ENCODE results near the gene CREB3. TPM values are rescaled to one million over a fixed set of nuclear protein-coding genes. Genes with fewer than 3 reads are reported as not detected.

CREB3 gene
- total and polyA plus RNA-seq, 2 of the 4 experiments (the other 2 are of a cell fraction) = 60.7 to 106 TPM

DNA sequence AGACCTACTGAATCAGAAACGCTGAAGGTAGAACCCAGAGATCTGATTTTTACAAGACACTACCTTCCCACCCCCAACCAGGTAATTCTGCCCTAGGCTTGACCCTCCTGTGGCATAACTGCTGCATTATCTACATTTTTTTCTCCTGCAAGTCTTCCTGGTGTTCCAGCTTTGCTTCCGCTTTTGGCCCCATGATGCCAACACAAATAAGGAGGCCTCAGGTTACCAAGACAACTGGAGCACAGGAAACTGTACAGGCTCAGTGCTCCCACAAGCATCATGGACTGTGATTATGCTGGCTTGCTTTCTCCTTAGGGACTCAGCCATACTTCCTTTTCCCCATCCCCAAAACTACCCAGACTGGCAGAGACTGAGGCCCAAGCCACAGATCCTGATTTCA, 28.2 kb downstream of the CREB3 start:
- H3K23ac ChIP-seq (ENCODE audit: low read depth, low read length) = no peak overlapping the region
- ATAC-seq (ENCODE audit: low read depth) (no peak), DNase-seq (peak; percentile 41)
- H4K5ac ChIP-seq (ENCODE audit: low read depth, low read length) = no peak overlapping the region
- H2AFZ ChIP-seq (replicated peaks; ENCODE audit: low read length, poor library complexity) = no peak overlapping the region
- no peak overlapping the region for H3K4me3 ChIP-seq (ENCODE audit: insufficient read depth, low read depth, low read length)
- dilution Hi-C loops (cut with HindIII; ENCODE audit: low sequenced_read_pairs, unreplicated experiment) = no loop called here
- no peak overlapping the region for H2AK5ac ChIP-seq (ENCODE audit: low read depth, low read length)
- H2AK9ac ChIP-seq (replicated peaks; ENCODE audit: low read depth, low read length, poor library complexity) = no peak overlapping the region
- POLR2A ChIA-PET (ENCODE audit: unreplicated experiment) = no interaction called here
- peaks cover 2% of the 10 kb centered on the region; the same call in 1 of the 2 replicates for H3K27me3 ChIP-seq (ENCODE audit: control insufficient read depth, insufficient read depth, low read length)
- in situ Hi-C loops (cut with MboI; ENCODE audit: low sequenced_read_pairs) = no loop called here
- H3K56ac ChIP-seq (ENCODE audit: extremely low read depth, insufficient read depth, low read length) = no peak overlapping the region
- CTCF ChIA-PET = no interaction called here
- H2BK15ac ChIP-seq (ENCODE audit: low read depth, low read length) = no peak overlapping the region
- no peak overlapping the region for H2BK5ac ChIP-seq (ENCODE audit: low read depth, low read length, poor library complexity, severe bottlenecking)
- H3K4me1 ChIP-seq (ENCODE audit: control insufficient read depth, insufficient read depth, low read length) = peaks cover 7% of the 10 kb centered on the region; the same call in 1 of the 2 replicates
- H3K4ac ChIP-seq (ENCODE audit: low read depth, low read length) = no peak overlapping the region
- no peaks in the 10 kb centered on the region for H3K9me3 ChIP-seq (ENCODE audit: control insufficient read depth, insufficient read depth, low read length)
- BruUV-seq (replicated peaks) = no TSS peak
- no peak overlapping the region for H4K8ac ChIP-seq (ENCODE audit: low read depth in 2 of 2, low read length in 2 of 2)
- no peak overlapping the region for H3K14ac ChIP-seq (replicated peaks; ENCODE audit: low read depth, low read length)
- H3K9ac ChIP-seq (ENCODE audit: low read depth, low read length) = no peak overlapping the region
- no peak overlapping the region for H2BK120ac ChIP-seq (ENCODE audit: low read depth, low read length)
- no peak overlapping the region for H4K91ac ChIP-seq (ENCODE audit: insufficient read depth, low read depth, low read length)
- peaks cover 2% of the 10 kb centered on the region; the same call in 1 of the 2 replicates for H3K36me3 ChIP-seq (ENCODE audit: control insufficient read depth, insufficient read depth, low read length)
- no peak overlapping the region for H3K27ac ChIP-seq (ENCODE audit: insufficient read depth, low read length)
- no peak overlapping the region for H2BK20ac ChIP-seq (ENCODE audit: low read depth, low read length)
- 94% methylated on average over 2 of the region's 2 CpGs; no CpG with 5 or more reads in 1 of the 2 experiments for WGBS, 2 experiments (ENCODE audit: extremely low coverage in 2 of 2, insufficient read length in 1 of 2)
- no peak for TF ChIP-seq RFX5 (IDR thresholded peaks at IDR 0.05; ENCODE audit: low read depth, low read length)
- TF ChIP-seq NFE2L2 (IDR thresholded peaks at IDR 0.05; ENCODE audit: low read depth, low read length) = no peak
- TF ChIP-seq MXI1 (IDR thresholded peaks at IDR 0.05; ENCODE audit: borderline replicate concordance, low read depth, low read length) = no peak
- TF ChIP-seq SMC3 (IDR thresholded peaks at IDR 0.05; ENCODE audit: low read depth, low read length) = no peak
- TF ChIP-seq MAZ (IDR thresholded peaks at IDR 0.05; ENCODE audit: borderline replicate concordance, low read depth, low read length) = no peak
- TF ChIP-seq POLR2A (IDR thresholded peaks at IDR 0.05; ENCODE audit: low read depth, low read length) = no peak
- TF ChIP-seq, protein P1, sequence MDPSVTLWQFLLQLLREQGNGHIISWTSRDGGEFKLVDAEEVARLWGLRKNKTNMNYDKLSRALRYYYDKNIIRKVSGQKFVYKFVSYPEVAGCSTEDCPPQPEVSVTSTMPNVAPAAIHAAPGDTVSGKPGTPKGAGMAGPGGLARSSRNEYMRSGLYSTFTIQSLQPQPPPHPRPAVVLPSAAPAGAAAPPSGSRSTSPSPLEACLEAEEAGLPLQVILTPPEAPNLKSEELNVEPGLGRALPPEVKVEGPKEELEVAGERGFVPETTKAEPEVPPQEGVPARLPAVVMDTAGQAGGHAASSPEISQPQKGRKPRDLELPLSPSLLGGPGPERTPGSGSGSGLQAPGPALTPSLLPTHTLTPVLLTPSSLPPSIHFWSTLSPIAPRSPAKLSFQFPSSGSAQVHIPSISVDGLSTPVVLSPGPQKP (IDR thresholded peaks at IDR 0.05; ENCODE audit: borderline replicate concordance, low read depth, low read length) = no peak
- TF ChIP-seq RCOR1 (IDR thresholded peaks at IDR 0.05; ENCODE audit: insufficient replicate concordance, low read length) = no peak
- TF ChIP-seq MAFK (IDR thresholded peaks at IDR 0.05; ENCODE audit: low read depth, low read length) = no peak
- TF ChIP-seq FOS (IDR thresholded peaks at IDR 0.05; ENCODE audit: low read depth, low read length) = no peak
- TF ChIP-seq CHD1 (IDR thresholded peaks at IDR 0.05; ENCODE audit: low read depth, low read length) = no peak
- TF ChIP-seq, protein P2, sequence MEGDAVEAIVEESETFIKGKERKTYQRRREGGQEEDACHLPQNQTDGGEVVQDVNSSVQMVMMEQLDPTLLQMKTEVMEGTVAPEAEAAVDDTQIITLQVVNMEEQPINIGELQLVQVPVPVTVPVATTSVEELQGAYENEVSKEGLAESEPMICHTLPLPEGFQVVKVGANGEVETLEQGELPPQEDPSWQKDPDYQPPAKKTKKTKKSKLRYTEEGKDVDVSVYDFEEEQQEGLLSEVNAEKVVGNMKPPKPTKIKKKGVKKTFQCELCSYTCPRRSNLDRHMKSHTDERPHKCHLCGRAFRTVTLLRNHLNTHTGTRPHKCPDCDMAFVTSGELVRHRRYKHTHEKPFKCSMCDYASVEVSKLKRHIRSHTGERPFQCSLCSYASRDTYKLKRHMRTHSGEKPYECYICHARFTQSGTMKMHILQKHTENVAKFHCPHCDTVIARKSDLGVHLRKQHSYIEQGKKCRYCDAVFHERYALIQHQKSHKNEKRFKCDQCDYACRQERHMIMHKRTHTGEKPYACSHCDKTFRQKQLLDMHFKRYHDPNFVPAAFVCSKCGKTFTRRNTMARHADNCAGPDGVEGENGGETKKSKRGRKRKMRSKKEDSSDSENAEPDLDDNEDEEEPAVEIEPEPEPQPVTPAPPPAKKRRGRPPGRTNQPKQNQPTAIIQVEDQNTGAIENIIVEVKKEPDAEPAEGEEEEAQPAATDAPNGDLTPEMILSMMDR (conservative IDR thresholded peaks at IDR 0.05; ENCODE audit: low read depth, low read length) = no peak
- TF ChIP-seq, protein P3, sequence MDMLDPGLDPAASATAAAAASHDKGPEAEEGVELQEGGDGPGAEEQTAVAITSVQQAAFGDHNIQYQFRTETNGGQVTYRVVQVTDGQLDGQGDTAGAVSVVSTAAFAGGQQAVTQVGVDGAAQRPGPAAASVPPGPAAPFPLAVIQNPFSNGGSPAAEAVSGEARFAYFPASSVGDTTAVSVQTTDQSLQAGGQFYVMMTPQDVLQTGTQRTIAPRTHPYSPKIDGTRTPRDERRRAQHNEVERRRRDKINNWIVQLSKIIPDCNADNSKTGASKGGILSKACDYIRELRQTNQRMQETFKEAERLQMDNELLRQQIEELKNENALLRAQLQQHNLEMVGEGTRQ (IDR thresholded peaks at IDR 0.05; ENCODE audit: low read depth, low read length) = no peak
- TF ChIP-seq RAD21 (IDR thresholded peaks at IDR 0.05; ENCODE audit: low read length) = no peak
- no peak for TF ChIP-seq BHLHE40 (IDR thresholded peaks at IDR 0.05; ENCODE audit: low read depth, low read length)
- no peak for TF ChIP-seq CEBPB (IDR thresholded peaks at IDR 0.05; ENCODE audit: low read depth, low read length)
- peaks cover 5% of the 10 kb centered on the region for H3K9me1 ChIP-seq (ENCODE audit: insufficient read depth, low read length)
- intact Hi-C loops (cut with micrococcal nuclease) = no loop called here
- no peaks in the 10 kb centered on the region for H4K20me1 ChIP-seq (ENCODE audit: insufficient read depth, low read length)
- H3K79me1 ChIP-seq (ENCODE audit: low read depth in 1 of 2, low read length in 2 of 2) = no peaks in the 10 kb centered on the region
- H3K4me2 ChIP-seq (ENCODE audit: low read depth, low read length) = no peak overlapping the region
- H3K18ac ChIP-seq (ENCODE audit: low read depth, low read length) = no peak overlapping the region

All from IMR-90 (cell line).